HepG2 (cell line): ENCODE measurements around the gene FSTL1. TPM values are rescaled to one million over a fixed set of nuclear protein-coding genes. Genes with fewer than 3 reads are reported as not detected.

Source experiments
- ATAC-seq: fragments of 200-7000 bp; cut with Tn5 transposase; 3 replicates; pipeline ENCODE4 v1.9.1; 2020; ENCODE audit warnings: mild to moderate bottlenecking, moderate library complexity
- BruUV-seq: library from RNA; stranded (reverse); fragments of 400-500 nt; replicated peaks from 2 replicates; lab custom pipeline; 2021; lab: Mats Ljungman, UMichigan
- CTCF ChIA-PET: fragments of 300-600 bp; formaldehyde crosslinking; extraction: SDS; loops from one replicate; lab custom pipeline; 2021; ENCODE audit warnings: low total read pairs, inconsistent platforms, low intra/inter-chr PET ratio; lab: Yijun Ruan, JAX
- POLR2A ChIA-PET: fragments of 350-600 bp; sonication (Branson Sonifier 250); formaldehyde crosslinking; loops from one replicate; lab custom pipeline; 2020; ENCODE audit warnings: antibody characterized with exemption, inconsistent platforms; lab: Yijun Ruan, JAX
- DNase-seq: peaks from one replicate; pipeline ENCODE4 v3.0.0-alpha.2; 2015; ENCODE audit warnings: low spot score
- FAIRE-seq: peaks from 3 replicates; lab custom pipeline; 2011; peaks lifted over from hg19 to GRCh38; lab: Jason Lieb, UNC
- H2AFZ ChIP-seq: one replicate; pipeline ENCODE4 v1.6.1; 2011; ENCODE audit warnings: low read length, inconsistent platforms
- H3K27ac ChIP-seq: fragments of 300-600 bp; 3 replicates; pipeline ENCODE4 v1.8.0; 2011; ENCODE audit warnings: mixed run types, mild to moderate bottlenecking, mixed read lengths, low read length, inconsistent platforms; ENCODE audit not compliant: insufficient read depth; ENCODE audit errors: extremely low read length
- H3K27me3 ChIP-seq, 2 experiments: fragments of 200-600 bp in 1 of 2; 2 replicates in 1 of 2; 3 replicates in 1 of 2; pipeline versions ENCODE4 v1.6.0 to v1.8.0; 2011; ENCODE audit warnings: low read length in 2 of 2, mild to moderate bottlenecking in 2 of 2, moderate library complexity in 2 of 2, inconsistent platforms in 1 of 2; ENCODE audit not compliant: insufficient read depth in 2 of 2, control insufficient read depth in 1 of 2
- H3K36me3 ChIP-seq, 2 experiments: fragments of 200-600 bp in 1 of 2; replicated peaks in 1 of 2; 2 replicates in 1 of 2; 3 replicates in 1 of 2; pipeline versions ENCODE4 v1.5.1 to v1.8.0; 2011; ENCODE audit warnings: low read length in 2 of 2, inconsistent platforms in 1 of 2; ENCODE audit not compliant: insufficient read depth in 2 of 2, control insufficient read depth in 1 of 2
- H3K4me1 ChIP-seq: 2 replicates; pipeline ENCODE4 v1.5.1; 2012; ENCODE audit warnings: low read length, inconsistent platforms; ENCODE audit not compliant: insufficient read depth
- H3K4me2 ChIP-seq: 2 replicates; pipeline ENCODE4 v1.6.0; 2011; ENCODE audit warnings: low read depth, low read length, inconsistent platforms
- H3K4me3 ChIP-seq, 3 experiments: fragments of 200-600 bp in 1 of 3; sonication (generic), shearing (Covaris generic) in 1 of 3; replicated peaks in 1 of 3; 2 replicates each; pipeline ENCODE4 v1.5.1; 2011 to 2016; ENCODE audit warnings: low read length in 3 of 3, inconsistent platforms in 2 of 3, low read depth in 2 of 3, mild to moderate bottlenecking in 2 of 3, control low read depth in 1 of 3, mixed read lengths in 1 of 3; ENCODE audit not compliant: insufficient read depth in 1 of 3
- H3K79me2 ChIP-seq: one replicate; pipeline ENCODE4 v1.6.1; 2011; ENCODE audit warnings: low read length, inconsistent platforms; ENCODE audit not compliant: insufficient read depth
- H3K9ac ChIP-seq: 2 replicates; pipeline ENCODE4 v1.6.0; 2011; ENCODE audit warnings: mild to moderate bottlenecking, low read depth, low read length, inconsistent platforms; ENCODE audit not compliant: insufficient read depth
- H3K9me3 ChIP-seq: 2 replicates; pipeline ENCODE4 v1.5.1; 2012; ENCODE audit warnings: mild to moderate bottlenecking, low read length
- H4K20me1 ChIP-seq: 2 replicates; pipeline ENCODE4 v1.6.0; 2011; ENCODE audit warnings: inconsistent platforms, mild to moderate bottlenecking, low read length, moderate library complexity; ENCODE audit not compliant: insufficient read depth
- DR1 ChIP-seq: sonication (generic); formaldehyde crosslinking; IDR thresholded peaks from 2 replicates; pipeline ENCODE4 v1.8.0; 2021; ENCODE audit warnings: mild to moderate bottlenecking, missing genetic modification reagents, inconsistent platforms
- FOXK2 ChIP-seq: fragments of 450-650 bp; IDR thresholded peaks from 2 replicates; pipeline ENCODE4 v1.6.1; 2016
- HDAC6 ChIP-seq: fragments of 200-600 bp; sonication (generic); IDR thresholded peaks from 2 replicates; pipeline ENCODE4 v1.7.0; 2017; ENCODE audit warnings: mild to moderate bottlenecking, antibody characterized with exemption, low read length, low read depth
- KLF9 ChIP-seq: IDR thresholded peaks from 2 replicates; pipeline ENCODE4 v1.6.1; 2016; ENCODE audit warnings: low read depth
- PHF20 ChIP-seq: sonication (generic); formaldehyde crosslinking; IDR thresholded peaks from 2 replicates; pipeline ENCODE4 v1.5.0; 2020; ENCODE audit warnings: mild to moderate bottlenecking, missing genetic modification reagents
- POGZ ChIP-seq: sonication (generic); formaldehyde crosslinking; IDR thresholded peaks from 2 replicates; pipeline ENCODE4 v1.4.0; 2020; ENCODE audit warnings: mild to moderate bottlenecking, missing genetic modification reagents
- ZFP41 ChIP-seq: sonication (generic); formaldehyde crosslinking; IDR thresholded peaks from 2 replicates; pipeline ENCODE4 v1.4.0; 2020; ENCODE audit warnings: mild to moderate bottlenecking, missing genetic modification reagents, borderline replicate concordance
- ZNF350 ChIP-seq: sonication (generic); formaldehyde crosslinking; IDR thresholded peaks from 2 replicates; pipeline ENCODE4 v1.4.0; 2020; ENCODE audit warnings: mild to moderate bottlenecking, low read depth, missing genetic modification reagents, borderline replicate concordance
- ZNF510 ChIP-seq: sonication (generic); formaldehyde crosslinking; IDR thresholded peaks from 2 replicates; pipeline ENCODE4 v1.4.0; 2020; ENCODE audit warnings: low read depth, mild to moderate bottlenecking, missing genetic modification reagents
- ZNF644 ChIP-seq: IDR thresholded peaks from 2 replicates; pipeline ENCODE4 v1.6.1; 2016; ENCODE audit warnings: low read depth
- WGBS: methylation state at CpG from one replicate; pipeline ENCODE4 v1.1.6; 2017; ENCODE audit warnings: low lambda C conversion rate; 5-methylcytosine and 5-hydroxymethylcytosine counted together
- in situ Hi-C: cut with HindIII; loops from 2 replicates; pipeline ENCODE4 v1.10.0; 2017; ENCODE audit warnings: low pct_unique_long_range_greater_than_20kb; ENCODE audit not compliant: extremely low pct_ligation_motif_present
- intact Hi-C: fragments of 100-400 bp; cut with micrococcal nuclease; formaldehyde crosslinking; loops from one replicate; pipeline ENCODE4 v1.10.0; 2022; ENCODE audit not compliant: unreplicated experiment
- polyA plus RNA-seq, 8 experiments: library from polyadenylated mRNA; depleted of rRNA in 3 of 8; stranded (reverse) in 7 of 8; unstranded in 1 of 8; fragments of >200 nt; fragmentation: Illumina TruSeq in 4 of 8; extraction: Trizol in 4 of 8; gene quantifications; 2 replicates each; pipeline versions ENCODE4 v1.2.1 to v1.2.3, GENCODE V29; 2011 to 2016; ENCODE audit warnings: low read depth in 4 of 8, missing spikeins in 1 of 8, mixed read lengths in 1 of 8; ENCODE audit not compliant: insufficient read depth in 1 of 8
- total RNA-seq, 5 experiments: library from RNA; depleted of rRNA; stranded (reverse); fragments of >200 nt; fragmentation: Illumina TruSeq; extraction: Trizol; gene quantifications; 2 replicates each; pipeline ENCODE4 v1.2.3, GENCODE V29; 2016; ENCODE audit warnings: low read depth in 1 of 5
- TF ChIP-seq, protein P1 (sequence below): sonication (generic); formaldehyde crosslinking; IDR thresholded peaks from 2 replicates; pipeline ENCODE4 v1.4.0; 2020; ENCODE audit warnings: mild to moderate bottlenecking, low read depth, missing genetic modification reagents
- TF ChIP-seq, protein P2 (sequence below): sonication (generic); formaldehyde crosslinking; IDR thresholded peaks from 2 replicates; pipeline ENCODE4 v1.5.0; 2020; ENCODE audit warnings: missing genetic modification reagents
- TF ChIP-seq, protein P3 (sequence below): sonication (generic); formaldehyde crosslinking; IDR thresholded peaks from 2 replicates; pipeline ENCODE4 v1.4.0; 2020; ENCODE audit warnings: missing genetic modification reagents

FSTL1 gene
- total and polyA plus RNA-seq, 2 of the 13 experiments (the other 11 are each of a cell fraction or from before 2014, with no cell fraction given) = 0.07 to 0.29 TPM

DNA sequence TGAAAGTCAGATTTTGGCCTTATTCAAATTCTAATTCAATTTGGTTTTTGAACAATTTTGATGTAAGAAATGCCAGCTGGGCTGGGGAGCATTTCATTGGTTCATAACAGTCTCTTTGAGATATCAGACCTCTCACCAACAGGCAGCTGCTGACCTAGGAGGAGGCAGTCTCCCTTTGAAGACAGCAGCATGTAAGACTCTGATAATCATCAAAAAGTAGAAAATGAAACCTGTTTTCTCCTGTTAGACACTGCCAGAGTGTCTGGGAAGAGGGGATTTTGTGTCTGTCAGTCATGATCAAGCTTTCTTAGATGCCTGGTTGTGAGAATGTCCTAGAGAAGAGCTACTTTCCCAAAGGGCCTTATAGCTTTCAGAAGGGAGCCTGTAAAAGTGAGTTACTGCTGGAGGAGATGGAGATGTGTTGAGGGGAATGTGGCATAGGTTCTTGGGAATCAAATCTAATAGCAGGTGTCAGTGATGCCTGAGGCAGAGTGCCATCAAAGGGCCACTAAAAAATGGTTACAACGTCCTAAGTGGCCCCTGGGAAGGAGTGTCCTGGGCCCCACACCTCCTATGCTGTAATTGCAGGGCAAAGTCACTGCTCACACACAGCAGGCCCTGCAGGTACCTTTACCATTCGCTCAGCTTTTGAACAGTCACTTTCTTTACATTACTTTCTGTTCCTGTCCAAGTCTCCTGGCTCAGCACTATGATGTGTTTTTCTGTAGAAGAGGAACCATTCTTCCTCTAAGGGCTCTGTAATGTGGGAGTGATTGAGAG is 43.1 kb downstream of the FSTL1 start (continued):
- TF ChIP-seq DR1 (CRISPR knock-in tag) = no peak
- TF ChIP-seq, protein P1, sequence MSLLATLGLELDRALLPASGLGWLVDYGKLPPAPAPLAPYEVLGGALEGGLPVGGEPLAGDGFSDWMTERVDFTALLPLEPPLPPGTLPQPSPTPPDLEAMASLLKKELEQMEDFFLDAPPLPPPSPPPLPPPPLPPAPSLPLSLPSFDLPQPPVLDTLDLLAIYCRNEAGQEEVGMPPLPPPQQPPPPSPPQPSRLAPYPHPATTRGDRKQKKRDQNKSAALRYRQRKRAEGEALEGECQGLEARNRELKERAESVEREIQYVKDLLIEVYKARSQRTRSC (CRISPR knock-in tag) = no peak

DNA sequence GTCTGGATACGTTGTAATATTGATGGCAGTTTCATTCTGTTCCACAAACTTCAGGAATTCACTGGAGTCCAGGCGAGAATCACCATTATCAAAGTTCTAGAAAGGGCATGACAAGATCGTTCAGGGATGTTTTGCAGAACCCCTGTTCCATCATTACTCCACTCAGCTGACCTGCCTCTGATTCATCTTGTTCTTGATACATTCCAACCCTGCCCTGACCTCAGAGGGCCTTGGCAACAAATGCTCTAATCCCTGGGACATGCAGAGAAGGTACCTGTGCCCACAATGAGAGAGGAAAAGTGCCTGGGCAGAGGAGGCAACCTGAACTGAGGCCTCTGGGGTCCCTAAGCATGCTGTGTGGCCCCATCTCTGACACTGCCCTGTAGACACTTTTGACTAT is 45.9 kb downstream of the FSTL1 start:
- POLR2A ChIA-PET = no interaction called here
- in situ Hi-C loops = no loop called here

DNA sequence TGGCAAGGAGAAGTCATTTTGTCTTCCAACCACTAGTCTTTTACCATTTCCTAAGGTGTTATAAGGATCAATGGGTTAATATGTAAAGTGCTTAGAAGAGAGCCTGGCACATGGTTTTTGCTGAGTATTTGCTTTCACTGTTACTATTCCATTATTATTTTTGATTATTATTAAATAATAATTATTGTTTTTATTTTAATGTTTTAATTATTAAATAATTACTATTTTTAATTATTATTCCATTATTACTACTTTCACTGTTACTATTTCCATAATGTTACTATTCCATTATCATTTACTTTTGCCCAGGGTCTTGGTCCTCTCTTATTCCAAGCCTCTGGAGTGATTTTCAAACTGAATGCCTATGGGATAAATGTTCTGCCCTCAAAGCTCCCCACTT is 48.5 kb downstream of the FSTL1 start:
- ATAC-seq (no peak), FAIRE-seq (no peak), DNase-seq (no peak)
- Histone ChIP-seq H3K27me3 (no peaks in the 10 kb centered on the region; a peak in 1 of 5 replicates), H3K9me3 (no peaks in the 10 kb centered on the region), H3K4me2 (no peak overlapping the region), H3K27ac (no peak overlapping the region), H3K4me1 (no peaks in the 10 kb centered on the region), H3K4me3 (no peak overlapping the region), H2AFZ (no peak overlapping the region), H3K79me2 (no peaks in the 10 kb centered on the region), H3K9ac (no peak overlapping the region), H3K36me3 (no peaks in the 10 kb centered on the region), H4K20me1 (no peaks in the 10 kb centered on the region)
- ChIA-PET POLR2A (no interaction called here), CTCF (no interaction called here)
- in situ Hi-C loops (no loop called here), intact Hi-C loops (no loop called here)
- no TSS peak for BruUV-seq
- no peak for TF ChIP-seq HDAC6
- TF ChIP-seq, protein P2, sequence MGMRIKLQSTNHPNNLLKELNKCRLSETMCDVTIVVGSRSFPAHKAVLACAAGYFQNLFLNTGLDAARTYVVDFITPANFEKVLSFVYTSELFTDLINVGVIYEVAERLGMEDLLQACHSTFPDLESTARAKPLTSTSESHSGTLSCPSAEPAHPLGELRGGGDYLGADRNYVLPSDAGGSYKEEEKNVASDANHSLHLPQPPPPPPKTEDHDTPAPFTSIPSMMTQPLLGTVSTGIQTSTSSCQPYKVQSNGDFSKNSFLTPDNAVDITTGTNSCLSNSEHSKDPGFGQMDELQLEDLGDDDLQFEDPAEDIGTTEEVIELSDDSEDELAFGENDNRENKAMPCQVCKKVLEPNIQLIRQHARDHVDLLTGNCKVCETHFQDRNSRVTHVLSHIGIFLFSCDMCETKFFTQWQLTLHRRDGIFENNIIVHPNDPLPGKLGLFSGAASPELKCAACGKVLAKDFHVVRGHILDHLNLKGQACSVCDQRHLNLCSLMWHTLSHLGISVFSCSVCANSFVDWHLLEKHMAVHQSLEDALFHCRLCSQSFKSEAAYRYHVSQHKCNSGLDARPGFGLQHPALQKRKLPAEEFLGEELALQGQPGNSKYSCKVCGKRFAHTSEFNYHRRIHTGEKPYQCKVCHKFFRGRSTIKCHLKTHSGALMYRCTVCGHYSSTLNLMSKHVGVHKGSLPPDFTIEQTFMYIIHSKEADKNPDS (CRISPR knock-in tag) = no peak
- no peak for TF ChIP-seq PHF20 (CRISPR knock-in tag)
- TF ChIP-seq ZFP41 (CRISPR knock-in tag) = no peak
- TF ChIP-seq, protein P3, sequence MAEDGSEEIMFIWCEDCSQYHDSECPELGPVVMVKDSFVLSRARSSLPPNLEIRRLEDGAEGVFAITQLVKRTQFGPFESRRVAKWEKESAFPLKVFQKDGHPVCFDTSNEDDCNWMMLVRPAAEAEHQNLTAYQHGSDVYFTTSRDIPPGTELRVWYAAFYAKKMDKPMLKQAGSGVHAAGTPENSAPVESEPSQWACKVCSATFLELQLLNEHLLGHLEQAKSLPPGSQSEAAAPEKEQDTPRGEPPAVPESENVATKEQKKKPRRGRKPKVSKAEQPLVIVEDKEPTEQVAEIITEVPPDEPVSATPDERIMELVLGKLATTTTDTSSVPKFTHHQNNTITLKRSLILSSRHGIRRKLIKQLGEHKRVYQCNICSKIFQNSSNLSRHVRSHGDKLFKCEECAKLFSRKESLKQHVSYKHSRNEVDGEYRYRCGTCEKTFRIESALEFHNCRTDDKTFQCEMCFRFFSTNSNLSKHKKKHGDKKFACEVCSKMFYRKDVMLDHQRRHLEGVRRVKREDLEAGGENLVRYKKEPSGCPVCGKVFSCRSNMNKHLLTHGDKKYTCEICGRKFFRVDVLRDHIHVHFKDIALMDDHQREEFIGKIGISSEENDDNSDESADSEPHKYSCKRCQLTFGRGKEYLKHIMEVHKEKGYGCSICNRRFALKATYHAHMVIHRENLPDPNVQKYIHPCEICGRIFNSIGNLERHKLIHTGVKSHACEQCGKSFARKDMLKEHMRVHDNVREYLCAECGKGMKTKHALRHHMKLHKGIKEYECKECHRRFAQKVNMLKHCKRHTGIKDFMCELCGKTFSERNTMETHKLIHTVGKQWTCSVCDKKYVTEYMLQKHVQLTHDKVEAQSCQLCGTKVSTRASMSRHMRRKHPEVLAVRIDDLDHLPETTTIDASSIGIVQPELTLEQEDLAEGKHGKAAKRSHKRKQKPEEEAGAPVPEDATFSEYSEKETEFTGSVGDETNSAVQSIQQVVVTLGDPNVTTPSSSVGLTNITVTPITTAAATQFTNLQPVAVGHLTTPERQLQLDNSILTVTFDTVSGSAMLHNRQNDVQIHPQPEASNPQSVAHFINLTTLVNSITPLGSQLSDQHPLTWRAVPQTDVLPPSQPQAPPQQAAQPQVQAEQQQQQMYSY (CRISPR knock-in tag) = no peak
- no peak for TF ChIP-seq KLF9

More for the DNA sequence above, 45.9 kb downstream of the FSTL1 start:
- intact Hi-C loops = no loop called here
- CTCF ChIA-PET = no interaction called here
- Histone ChIP-seq H3K4me2 (no peak overlapping the region), H3K36me3 (no peaks in the 10 kb centered on the region), H3K27me3 (no peaks in the 10 kb centered on the region; a peak in 1 of 5 replicates), H3K27ac (no peak overlapping the region), H3K9ac (no peak overlapping the region), H3K79me2 (no peaks in the 10 kb centered on the region), H4K20me1 (no peaks in the 10 kb centered on the region)
- ATAC-seq = no peak
- DNase-seq = no peak
- no TSS peak for BruUV-seq
- TF ChIP-seq ZNF510 (CRISPR knock-in tag) (no peak), POGZ (no peak), FOXK2 (no peak), ZNF350 (CRISPR knock-in tag) (no peak), ZNF644 (CRISPR knock-in tag) (no peak)
- TF ChIP-seq, all 625 proteins: peak for 0
- Histone ChIP-seq H3K9me3 (no peaks in the 10 kb centered on the region), H3K4me1 (no peaks in the 10 kb centered on the region), H3K4me3 (no peak overlapping the region), H2AFZ (no peak overlapping the region)
- 0% methylated on average over 3 of the region's 3 CpGs for WGBS
- FAIRE-seq = no peak
